ENCODE measurements around the gene DCD.

Gene DCD

DNA sequence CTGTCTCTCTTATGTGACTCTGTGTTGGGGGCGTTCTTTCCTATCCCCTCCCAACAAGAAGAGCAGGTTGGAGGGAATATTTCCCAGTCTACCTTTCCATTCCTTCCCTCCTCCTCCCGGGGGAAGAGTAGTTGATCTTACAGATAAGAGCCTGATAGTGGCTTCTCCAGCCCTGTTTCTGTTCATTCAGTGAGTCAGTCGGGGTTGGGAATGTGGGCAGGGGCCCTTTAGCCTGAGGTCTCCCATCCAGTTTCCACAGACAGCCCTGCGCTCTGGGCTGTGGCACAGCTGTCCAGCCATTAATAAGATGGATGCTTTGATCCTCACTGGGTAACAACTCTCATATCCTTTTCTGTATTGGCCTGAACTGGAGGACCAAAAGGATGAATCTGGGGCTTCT lies 41.6 kb downstream of the DCD start:
- no peak for DNase-seq (ENCODE audit: low spot score)

GRCh38 chr12:54605138-54605970 lies 42.8 kb downstream of the DCD start:
- no peak for DNase-seq (ENCODE audit: low spot score)

DNA sequence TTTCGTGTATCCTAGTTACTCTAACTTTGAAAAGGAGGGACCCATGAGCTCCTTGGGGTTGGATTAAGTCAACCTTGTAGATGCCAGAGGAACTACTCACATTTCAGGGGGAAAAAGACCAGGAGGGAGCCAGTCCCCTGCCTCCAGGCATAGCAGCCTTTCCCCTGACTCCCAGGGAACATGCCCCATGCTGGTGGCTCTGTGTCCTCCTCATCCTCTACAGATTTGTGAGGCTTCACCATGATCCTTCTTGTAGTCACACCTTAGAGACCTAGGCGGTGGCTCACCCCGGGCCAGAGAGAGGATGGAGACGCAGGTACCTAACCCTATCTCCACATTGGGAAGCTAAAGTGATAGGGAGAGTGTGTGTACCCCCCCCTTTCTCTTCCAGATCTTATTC lies 43.7 kb downstream of the DCD start:
- no peak for DNase-seq (ENCODE audit: low spot score)

DNA sequence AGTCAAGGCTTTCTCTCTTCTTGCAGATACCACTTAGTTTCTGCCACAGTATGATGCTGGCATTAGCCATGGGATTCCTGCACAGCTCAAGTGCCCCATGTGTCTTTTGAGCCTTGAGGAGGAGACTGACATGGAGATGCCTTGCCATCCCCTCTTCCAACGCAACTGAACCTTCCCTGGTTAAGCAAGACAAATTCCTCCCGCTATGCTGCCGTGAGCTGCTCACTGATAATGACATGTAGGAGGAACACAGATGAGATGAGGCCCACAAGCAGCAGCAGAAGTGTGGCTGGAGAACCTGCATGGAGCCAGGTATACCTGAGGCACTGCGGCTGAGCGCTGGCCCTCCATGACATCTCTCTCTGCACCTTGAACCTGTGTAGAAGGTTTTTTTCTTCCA lies 44.3 kb downstream of the DCD start:
- DNase-seq (ENCODE audit: low spot score): no peak

DNA sequence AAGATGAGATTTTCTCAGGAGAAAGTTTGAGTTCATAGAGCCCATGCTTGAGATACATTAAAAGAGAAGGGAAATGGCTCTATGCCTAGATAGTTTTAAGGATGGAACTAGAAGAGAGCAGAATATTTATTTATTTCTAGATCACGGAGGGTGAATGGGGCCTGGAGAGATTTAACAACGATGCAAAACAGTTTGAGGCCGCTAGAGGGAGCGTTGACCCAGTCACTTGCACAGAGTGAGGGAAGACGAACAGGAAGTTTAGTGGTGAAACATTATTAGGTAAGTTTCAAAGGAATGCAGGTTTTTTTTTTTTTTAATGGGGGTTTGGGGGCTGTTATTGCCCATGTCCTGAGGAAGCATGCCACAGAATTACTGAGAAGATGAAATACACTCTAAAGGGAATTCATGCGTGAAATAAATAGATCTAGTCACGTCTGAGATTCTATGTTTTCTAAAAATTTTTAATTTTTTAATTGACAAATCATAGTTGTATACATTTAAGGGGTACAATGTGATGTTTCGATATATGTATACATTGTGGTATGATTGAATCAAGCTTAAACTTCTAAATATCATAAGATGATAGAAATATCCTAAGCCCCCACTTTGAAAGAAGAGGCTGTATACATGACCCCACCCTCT lies 44.9 kb downstream of the DCD start:
- peak; percentile 71 for DNase-seq (ENCODE audit: low spot score)

DNA sequence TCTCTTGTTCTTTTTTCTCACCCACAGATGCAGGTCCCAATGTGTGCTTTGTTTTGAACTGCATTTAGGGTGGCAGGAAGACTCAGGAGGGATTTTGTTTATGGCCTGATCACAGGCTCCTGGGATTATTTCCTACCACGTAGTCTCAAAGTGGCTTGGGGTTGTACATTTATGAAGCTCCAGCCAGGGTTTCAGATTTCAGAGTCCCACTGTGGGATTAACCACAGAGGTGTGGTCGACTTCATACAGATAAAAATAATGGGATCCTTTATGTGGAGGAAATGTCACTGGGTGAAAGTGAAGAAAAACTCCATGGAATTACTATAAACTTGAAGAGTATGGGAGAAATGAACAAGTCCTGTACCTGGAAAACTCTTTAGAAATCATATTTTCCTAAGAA lies 45.5 kb downstream of the DCD start:
- DNase-seq (ENCODE audit: low spot score): no peak

GRCh38 chr12:54601841-54602240 lies 46.3 kb downstream of the DCD start:
- DNase-seq (ENCODE audit: low spot score): no peak

DNA sequence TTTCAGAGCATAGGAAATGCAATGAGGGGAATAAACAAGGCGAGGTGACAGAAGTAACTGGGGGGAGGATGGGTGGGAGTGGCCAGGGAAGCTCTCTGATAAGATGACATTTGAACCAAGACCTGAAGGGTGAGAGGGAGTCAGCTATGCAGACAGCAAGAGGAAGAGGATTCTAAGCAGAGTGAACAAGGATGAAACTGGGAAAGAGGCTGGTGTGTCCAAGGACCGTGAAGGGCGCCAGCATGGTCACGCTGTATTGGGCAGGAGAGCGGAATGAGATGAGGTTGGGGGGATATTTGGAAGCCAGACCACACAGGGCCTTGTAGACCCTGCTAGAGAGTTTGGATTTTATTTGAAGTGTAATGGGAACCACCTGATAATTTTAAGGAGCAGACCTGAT lies 49.2 kb downstream of the DCD start:
- DNase-seq (ENCODE audit: low spot score): no peak

DNA sequence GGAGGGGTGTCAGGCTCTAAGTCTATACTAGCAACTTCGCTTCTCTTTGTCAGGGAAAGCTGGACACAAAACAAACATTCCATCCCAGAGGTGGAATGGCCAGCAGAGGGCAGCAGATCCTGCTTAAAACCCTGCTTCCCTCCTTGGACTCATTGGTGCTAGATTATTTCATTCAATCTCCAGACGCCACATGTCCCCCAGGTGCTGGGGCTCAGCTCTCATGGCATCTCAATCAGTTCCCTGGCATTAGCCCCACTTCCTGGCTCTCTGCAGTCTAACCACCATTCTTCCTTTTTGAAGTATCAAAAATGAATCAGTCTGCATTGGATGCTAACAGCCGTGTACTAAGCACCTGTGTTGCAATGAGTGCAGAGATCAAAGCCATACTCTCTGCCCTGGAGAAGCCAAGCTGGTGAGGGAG lies 51.6 kb downstream of the DCD start:
- peak; percentile 67 for DNase-seq (ENCODE audit: low spot score)

- no peak for DNase-seq (ENCODE audit: low spot score)
These were observed 52.7 kb downstream of the DCD start for GRCh38 chr12:54595471-54595870.

Measured in pons (tissue), 1 donor.